ENCODE results near the gene HOXA5. TPM values are rescaled to one million over a fixed set of nuclear protein-coding genes. Genes with fewer than 3 reads are reported as not detected.

HOXA5 gene
- total RNA-seq, 1 experiment from 2014 or later, result 6.7 TPM

DNA sequence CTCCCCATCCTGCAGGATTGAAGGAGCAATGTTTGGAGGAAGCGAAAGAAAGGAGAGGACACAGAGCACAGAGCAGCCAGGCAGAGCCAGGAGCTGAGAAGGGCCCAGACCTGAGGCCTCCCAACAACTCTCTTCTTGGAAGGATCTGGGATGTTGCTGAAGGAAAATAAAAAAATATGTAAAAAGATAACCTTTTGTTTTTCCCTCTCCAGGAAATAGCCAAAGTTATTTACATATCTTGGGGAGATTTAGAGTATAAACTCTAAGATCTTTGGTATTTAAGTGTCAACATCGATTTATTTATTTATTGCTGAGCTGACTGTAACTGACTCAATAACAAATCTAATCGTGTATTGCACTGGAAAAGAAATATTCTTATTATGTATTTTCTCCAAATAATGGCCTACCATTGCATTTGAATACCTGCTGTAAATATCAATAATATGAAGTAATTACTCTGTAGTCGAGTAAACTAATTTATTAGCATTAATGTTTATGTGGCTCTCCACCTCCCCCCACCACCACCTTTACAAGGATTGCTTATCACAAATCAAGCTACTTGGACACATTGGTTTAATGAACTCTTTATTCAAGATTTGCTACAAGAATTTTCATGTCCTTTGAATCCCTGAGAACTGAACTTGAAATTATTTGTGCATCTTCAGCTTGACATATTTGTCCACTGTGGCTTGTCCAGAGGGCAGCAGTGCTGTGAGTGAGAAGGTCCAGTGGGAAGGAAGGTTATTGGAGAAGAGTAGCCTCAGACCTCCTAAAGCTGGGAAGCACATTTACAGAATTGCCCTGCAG is 43.4 kb upstream of the HOXA5 start:
- Histone ChIP-seq H3K27me3 (ENCODE audit: insufficient read depth, low read length) (no peaks in the 10 kb centered on the region), H3K9me2 (ENCODE audit: insufficient read depth) (no peaks in the 10 kb centered on the region), H2AFZ (ENCODE audit: low read depth, low read length, poor library complexity, severe bottlenecking) (no peak overlapping the region), H4K20me1 (ENCODE audit: insufficient read depth) (no peaks in the 10 kb centered on the region), H3K9ac (ENCODE audit: low read length) (no peak overlapping the region), H3K4me3 (replicated peaks in 1 of 2; ENCODE audit: low read depth in 1 of 2, low read length in 2 of 2) (no peak overlapping the region), H3K79me2 (ENCODE audit: insufficient read depth, low read length) (peaks cover 19% of the 10 kb centered on the region; the same call in 1 of the 2 replicates), H3K27ac (ENCODE audit: low read depth, low read length) (no peak overlapping the region), H3K4me2 (ENCODE audit: low read length) (no peak overlapping the region), H3K9me3 (ENCODE audit: control insufficient read depth in 1 of 2, insufficient read depth in 1 of 2, low read depth in 1 of 2, low read length in 2 of 2) (no peaks in the 10 kb centered on the region), H3K4me1 (ENCODE audit: control insufficient read depth in 1 of 2, insufficient read depth in 2 of 2, low read length in 2 of 2) (peaks cover 18 to 31% of the 10 kb centered on the region in 2 experiments), H3K36me3 (ENCODE audit: control insufficient read depth in 1 of 2, insufficient read depth in 2 of 2, low read length in 2 of 2) (no peaks in the 10 kb centered on the region)
- no TSS peak for BruUV-seq (replicated peaks)
- no peak for ATAC-seq
- ChIA-PET CTCF (interaction anchor here (2.2 kb wide), 1 partner anchor 9 kb away, joined by 8 read pairs; no protein-coding TSS in a partner anchor), POLR2A (interaction anchor here (1.1 kb wide), 1 partner anchor 15 kb away, joined by 3 read pairs; no protein-coding TSS in a partner anchor), RAD21 (ENCODE audit: low non-redundant PET in 1 of 2, low total read pairs in 2 of 2, uncharacterized antibody in 2 of 2, unreplicated experiment in 2 of 2) (no interaction called here)
- intact Hi-C loops (cut with micrococcal nuclease), result no loop called here
- TF ChIP-seq EZH2 (IDR thresholded peaks at IDR 0.05) (no peak), TCF7L2 (IDR thresholded peaks at IDR 0.05; ENCODE audit: borderline replicate concordance, extremely low read depth, insufficient read depth, insufficient read length) (no peak), SIN3A (IDR thresholded peaks at IDR 0.05; ENCODE audit: low read depth) (no peak), EZH2phosphoT487 (IDR thresholded peaks at IDR 0.05; ENCODE audit: borderline replicate concordance) (no peak), ZNF274 (IDR thresholded peaks at IDR 0.05; ENCODE audit: low read depth, low read length) (no peak), CBX3 (IDR thresholded peaks at IDR 0.05; ENCODE audit: low read depth) (no peak), JUND (IDR thresholded peaks at IDR 0.05) (no peak)
- TF ChIP-seq, protein P1, sequence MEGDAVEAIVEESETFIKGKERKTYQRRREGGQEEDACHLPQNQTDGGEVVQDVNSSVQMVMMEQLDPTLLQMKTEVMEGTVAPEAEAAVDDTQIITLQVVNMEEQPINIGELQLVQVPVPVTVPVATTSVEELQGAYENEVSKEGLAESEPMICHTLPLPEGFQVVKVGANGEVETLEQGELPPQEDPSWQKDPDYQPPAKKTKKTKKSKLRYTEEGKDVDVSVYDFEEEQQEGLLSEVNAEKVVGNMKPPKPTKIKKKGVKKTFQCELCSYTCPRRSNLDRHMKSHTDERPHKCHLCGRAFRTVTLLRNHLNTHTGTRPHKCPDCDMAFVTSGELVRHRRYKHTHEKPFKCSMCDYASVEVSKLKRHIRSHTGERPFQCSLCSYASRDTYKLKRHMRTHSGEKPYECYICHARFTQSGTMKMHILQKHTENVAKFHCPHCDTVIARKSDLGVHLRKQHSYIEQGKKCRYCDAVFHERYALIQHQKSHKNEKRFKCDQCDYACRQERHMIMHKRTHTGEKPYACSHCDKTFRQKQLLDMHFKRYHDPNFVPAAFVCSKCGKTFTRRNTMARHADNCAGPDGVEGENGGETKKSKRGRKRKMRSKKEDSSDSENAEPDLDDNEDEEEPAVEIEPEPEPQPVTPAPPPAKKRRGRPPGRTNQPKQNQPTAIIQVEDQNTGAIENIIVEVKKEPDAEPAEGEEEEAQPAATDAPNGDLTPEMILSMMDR (IDR thresholded peaks at IDR 0.05 in 2 of 3, conservative IDR thresholded peaks at IDR 0.05 in 1 of 3; ENCODE audit: borderline replicate concordance in 1 of 3, insufficient read depth in 1 of 3, low read depth in 2 of 3, low read length in 2 of 3), result no peak
- TF ChIP-seq, protein P2, sequence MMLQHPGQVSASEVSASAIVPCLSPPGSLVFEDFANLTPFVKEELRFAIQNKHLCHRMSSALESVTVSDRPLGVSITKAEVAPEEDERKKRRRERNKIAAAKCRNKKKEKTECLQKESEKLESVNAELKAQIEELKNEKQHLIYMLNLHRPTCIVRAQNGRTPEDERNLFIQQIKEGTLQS (IDR thresholded peaks at IDR 0.05), result no peak
- no peak for DNase-seq (ENCODE audit: low read depth, low spot score)
